HK-2 (cell line): ENCODE data around the gene SCGB1C2.

Experiments used
- DNase-seq: peaks from one replicate; pipeline ENCODE4 v3.0.0-alpha.2; 2018; ENCODE audit not compliant: unreplicated experiment

Gene SCGB1C2

DNA sequence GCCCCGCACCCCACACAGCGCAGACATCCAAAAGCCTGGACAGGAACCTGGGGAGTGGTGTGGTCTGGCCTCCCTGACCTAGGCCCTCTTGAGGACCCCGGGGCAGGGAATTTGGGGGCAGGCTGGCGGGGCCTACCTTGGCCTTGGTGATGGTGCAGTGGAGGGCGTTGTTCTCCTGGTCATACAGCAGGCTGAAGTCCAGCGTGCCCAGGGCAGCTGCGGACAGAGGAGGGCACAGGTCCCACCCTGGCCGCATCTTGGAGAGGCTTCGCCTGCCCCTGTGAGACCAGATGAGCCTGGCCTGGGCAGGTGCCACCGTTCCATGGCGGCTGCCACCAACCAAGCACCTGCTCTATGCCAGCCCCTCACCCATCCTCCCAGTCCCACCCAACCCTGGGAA, 35.0 kb downstream of the SCGB1C2 start:
- no peak for DNase-seq

DNA sequence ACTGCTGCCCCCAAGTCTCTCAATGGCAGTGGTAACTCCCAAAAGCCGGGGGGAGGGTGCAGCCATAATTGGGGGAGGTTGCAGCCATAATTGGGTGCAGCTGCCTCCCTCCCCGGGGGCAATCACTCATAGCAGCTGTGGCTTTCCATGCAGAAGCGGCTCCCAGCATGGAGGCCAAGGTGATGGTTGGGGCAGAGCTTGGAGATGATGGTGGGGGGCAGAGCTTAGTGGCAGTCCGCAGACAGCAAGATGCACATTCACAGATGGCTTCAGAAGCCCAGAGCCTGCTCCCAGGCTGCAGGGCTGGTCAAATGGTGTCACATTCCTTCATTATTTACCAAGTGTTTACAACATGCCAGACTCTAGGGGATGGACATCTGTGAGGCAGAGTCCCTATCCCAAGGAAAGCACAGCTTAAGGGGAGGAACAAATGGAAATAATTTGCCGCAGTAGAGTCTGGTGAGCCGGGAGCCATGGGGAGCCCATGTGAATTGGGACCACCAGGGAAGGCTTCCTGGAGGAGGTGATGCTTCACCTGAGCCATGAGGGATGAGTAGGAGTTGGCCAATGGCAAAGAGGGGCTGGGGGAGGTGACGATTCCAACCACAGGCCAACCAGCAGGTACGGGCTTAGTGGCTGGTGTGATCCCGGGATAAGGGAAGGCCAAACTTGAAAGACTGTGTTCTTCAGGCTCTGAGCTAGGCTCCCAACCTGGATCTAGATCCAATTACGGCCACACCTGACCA, 36.0 kb downstream of the SCGB1C2 start:
- no peak for DNase-seq

DNA sequence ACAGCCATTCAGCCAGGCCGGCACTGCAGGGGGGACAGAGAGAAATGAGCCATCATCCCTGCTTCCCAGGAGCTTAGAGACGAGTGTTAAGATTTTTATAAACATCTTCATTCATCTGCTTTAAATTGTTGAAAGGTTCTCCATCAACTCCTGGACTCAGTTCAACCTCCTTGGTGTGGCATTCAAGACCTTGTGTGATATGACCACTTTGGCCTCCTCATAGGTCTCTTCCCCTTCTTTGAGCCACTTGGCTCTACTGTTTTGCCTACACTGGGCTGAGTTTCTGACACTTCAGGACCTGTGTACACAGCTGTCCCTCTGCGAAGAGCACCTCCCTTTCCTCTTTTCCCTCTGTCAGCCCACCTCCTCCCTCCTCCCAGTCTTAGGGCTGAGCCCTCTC, 39.8 kb downstream of the SCGB1C2 start:
- no peak for DNase-seq

DNA sequence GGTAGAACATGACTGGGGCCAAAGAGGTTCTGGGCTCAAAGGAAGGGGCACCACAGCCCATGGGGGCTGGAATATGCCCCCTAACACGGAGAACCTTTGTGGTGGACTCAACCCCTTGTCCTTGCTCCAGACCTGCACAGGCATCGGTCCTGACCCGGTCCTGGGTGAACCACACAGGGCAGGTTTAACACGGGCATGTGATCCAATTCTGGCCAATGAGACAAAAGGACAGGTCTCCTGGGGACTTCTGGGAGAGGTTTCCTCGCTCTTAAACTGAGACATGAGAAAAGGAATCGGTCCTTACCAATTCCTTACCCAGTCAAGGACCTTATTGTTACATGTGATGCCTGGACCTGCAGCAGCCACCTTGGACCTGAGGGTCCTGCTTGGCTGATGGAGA, 40.4 kb downstream of the SCGB1C2 start:
- DNase-seq, result no peak

DNA sequence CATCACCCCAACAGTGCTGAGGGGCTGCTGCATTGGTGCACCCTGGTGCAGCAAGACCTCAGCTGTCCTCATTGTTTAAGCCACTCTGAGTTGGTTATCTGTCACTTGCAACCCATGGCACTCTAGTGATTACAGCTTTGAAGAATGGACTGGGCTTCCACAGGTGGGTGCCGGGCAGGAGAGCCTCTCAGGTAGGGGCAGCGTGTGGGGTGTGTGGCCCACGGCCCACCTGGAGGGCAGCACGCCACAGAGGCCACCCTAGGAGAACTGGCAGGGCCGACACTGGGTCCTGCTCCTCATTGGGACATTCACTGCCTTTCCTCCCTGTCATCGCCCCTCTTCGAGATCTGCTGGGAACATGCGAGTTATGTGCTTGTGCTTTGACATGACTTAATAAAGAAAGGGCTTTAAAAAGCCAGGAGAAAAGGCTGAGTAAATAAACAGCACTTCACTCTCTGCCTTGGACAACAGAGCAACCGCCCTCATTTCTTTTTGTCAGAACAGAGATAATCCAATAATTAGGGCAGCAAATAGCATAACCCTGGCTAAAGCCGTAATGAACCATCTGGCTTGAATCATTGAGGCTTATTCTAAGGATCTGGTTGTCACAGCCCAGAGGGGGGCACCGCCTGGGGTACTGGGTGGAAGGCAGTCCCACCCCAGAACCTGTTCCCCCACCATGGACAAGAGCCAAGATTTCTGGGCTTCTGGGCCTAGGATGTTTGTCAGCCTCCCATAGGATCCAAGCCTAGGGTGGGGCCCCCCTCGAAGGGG, 41.1 kb downstream of the SCGB1C2 start:
- DNase-seq, result no peak

DNA sequence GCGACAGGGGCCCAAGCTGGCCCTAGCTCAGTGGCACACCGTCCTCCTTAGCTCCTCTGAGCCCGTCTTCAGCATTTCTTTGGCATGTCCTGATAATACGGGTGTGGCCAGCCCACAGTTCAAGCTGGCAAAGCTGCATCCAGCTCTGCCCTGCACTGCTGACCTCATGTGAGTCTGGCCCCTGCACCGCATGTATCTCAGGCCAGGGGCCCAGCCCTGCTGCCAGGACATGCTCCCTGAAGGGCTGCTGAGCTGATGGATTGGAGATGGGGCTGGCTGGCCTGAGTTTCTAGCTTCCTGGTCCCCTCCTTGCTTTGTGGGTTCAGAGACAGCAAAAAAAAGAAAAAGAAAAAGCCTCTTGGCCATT, 41.7 kb downstream of the SCGB1C2 start:
- no peak for DNase-seq

DNA sequence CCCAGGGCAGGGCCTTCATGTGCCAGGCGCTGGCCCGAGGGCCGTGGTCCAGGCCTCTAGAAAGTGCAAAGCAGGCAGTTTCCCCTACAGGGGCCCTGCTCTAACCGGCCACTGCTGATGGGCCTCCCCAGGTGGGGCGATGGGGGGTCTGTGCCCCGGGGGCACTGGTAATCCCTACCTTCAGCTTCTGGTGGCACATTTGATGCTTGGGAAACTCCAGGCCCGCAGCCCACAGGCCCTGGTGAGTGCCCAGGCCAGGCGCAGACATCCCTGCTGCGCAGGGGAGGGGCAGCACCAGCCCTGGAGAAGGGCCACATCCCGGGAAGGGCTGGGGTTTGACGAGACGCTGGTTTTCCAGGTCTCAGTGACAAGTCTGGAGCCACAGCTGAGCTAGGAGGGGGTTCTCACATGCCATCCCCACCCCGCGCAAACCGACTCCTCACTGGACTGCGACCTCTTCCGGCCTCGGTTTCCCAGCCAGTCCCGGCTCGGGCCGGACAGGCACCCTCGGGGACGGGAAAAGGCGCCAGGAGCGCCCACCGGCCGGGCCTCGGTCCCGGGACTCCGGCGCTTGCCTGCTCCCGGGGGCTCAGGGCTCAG, 42.5 kb downstream of the SCGB1C2 start:
- no peak for DNase-seq

DNA sequence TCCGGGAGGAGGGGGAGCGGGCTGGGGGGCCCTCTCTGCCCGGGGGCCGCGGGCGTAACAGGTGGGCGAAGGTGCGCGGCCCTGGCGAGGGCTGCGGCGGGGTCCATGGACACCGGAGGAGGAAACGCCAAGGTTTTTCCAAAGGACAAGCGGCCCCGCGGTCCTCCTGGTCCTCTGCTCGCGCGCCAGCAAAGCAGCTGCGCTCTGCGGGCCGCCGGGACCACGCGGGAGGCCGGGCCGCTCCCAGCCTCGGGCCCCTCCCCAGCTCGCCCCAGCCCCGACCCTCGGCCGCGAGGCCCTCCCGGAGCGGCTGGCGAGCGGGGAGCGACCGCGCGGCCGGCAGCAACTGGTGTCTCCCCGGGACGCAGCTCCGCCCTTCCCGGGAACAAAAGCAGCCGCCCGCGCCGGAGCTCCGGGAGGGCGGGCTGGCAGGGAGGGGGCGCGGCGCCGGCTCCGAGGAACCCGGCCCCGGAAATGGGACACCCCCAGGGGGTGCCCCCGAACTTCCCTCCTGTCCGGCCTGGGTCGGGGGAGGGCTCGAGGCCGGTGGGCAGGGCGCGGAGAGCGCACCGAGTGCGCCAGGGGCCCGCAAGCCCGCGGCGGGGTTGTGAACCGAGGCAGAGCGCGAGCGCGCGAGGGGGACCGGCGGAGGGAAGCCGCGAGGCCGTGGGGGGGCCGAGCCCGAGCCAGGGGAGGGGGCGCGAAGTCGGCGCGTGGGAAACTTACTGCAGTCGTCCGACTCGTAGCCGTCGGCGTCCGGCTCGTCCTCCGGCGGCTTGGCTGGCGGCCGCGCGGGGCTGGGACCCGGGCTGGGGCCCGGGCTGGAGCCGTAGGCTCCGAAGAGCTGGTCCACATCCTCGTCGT, 43.2 kb downstream of the SCGB1C2 start:
- no peak for DNase-seq

DNA sequence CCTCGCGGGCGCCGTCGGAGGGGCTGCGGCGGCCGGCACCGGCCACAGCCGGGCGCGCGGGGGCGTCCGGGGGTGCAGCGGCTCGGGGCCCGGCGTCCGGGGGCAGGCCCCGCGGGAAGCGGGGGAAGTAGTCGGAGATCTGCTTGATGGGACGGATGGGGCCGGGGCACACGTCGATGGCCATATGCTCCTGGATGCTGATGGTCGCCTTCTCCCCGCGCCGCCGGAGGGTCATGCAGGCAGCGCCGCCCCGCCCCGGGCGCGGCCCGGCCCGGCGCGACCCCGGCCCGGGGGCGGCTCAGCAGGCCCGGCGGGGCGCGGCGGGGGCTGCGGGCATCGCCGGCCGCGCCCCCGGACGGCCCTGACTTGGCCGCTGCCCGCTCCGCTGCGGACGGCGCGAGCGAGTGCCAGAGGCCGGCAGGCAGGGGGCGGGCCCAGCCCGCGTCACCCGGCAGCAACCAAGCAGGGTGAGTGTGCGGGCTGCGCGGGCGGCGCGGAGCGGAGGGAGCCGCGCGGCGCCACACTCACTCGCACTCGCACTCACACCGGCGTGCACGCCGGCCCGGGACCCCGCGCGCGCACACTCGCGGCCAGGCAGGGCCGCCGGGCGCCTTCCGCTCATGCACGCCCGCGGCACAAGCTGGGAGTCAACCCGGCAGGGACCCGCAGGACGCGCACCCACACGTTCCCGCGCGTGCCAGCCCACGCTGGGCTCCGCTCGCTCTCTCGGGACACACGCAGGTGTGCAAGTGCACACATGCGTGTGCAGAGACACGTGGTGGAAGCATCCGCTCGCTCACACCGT, 44.1 kb downstream of the SCGB1C2 start, which contains the start of gene DOC2B:
Gene DOC2B, minus strand, starts transcription at position 406 of the 805 bp plus-strand sequence. Its CDS starts 171 bp downstream, at position 235.
- peak; percentile 21 for DNase-seq

DNA sequence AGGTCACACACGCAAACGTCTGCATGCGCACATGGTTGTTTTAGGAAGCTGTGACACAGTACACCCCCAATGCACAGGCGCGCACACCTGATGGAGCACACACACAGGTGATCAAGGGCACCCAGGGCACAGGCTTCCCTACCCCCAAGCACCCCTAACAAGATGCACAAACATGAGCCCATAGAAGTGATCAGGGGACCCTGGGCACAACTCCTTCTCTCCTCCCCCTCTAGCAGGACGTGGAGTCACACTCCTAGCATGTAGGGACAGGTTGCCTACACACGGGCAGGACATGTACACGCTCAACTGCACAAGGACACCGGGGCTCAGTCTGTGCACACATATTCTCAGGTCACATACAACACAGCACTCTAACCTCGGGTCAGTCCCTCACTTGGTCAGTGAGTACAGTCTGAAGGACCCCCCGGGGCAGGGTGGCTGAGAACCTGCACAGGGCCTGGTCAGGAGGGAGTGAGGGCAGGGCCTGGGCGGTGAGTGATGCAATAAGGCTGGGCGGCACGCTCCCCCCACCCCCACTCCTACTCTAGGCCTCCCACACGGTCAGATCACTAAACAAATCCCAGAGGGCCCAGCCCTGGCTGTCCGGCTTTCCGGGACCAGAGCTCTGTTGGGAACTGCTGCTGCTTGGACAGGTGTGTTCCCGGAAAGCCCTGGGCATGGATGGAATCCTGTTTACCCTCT, 44.8 kb downstream of the SCGB1C2 start:
- peak; percentile 21 for DNase-seq

DNA sequence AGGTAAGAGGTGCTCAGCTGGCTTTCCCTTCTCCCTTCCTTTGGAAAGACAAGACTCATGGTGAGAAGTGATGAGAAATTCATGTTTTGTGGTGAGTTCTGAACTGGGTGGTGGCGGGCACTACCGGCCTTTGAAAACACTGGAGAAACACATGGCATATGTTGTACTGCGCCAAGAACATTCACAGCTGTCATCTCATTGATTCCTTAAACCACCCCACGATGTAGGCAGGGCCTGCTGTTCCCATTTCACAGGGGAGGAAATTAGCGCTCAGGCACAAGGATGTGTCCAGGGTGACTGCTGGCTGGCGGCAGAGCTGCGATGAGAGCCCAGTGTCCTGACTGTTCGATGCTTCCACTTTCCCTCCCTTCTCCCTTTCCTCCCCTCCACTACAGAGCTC, 45.7 kb downstream of the SCGB1C2 start:
- no peak for DNase-seq

DNA sequence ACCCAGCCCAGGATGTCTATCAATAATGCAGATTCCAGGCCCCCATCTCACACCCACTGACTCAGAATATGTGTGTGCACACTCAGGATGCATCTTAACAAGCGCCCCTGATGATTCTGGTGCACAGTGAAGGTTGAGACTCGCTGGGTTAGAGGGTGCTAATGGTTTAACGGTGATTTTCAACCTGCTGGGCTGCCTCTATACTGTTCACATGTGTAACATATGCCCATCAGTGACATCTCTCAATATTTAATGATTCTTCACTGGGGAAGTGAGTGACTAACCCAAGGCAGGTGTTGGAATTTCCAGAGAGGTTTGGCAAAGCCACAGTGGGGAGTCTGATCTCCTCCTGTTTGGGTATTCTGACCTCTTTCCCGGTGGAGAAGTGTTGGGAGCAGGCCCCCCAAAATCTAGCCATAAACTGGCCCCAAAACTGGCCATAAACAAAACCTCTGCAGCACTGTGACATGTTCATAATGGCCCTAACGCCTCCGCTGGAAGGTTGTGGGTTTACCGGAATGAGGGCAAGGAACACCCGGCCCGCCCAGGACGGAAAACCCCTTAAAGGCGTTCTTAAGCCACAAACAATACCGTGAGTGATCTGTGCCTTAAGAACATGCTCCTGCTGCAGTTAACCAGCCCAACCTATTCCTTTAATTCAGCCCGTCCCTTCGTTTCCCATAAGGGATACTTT, 48.2 kb downstream of the SCGB1C2 start:
- DNase-seq, result peak; percentile 25

DNA sequence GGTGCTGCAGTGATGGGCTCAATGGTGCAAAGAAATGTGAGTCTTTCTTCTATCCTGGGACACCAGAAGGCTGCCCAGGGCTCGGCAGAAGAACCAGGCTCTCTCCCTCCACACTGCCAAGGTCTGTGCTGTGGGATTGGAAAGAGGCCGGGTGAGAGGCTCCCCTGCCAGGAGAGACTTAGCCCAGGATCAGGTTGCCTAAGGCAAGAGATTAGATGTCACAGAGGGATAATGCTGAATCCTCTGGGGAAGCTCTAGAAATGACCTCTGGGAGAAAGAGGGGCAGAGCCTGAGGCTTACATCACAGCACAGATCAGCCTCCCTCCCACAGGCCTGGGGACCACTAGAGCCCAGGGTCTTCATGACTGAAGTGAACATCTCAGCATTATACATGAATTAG, 49.8 kb downstream of the SCGB1C2 start:
- DNase-seq, result no peak
